ENCODE measurements around the gene HIVEP2. TPM values are rescaled to one million over a fixed set of nuclear protein-coding genes. Genes with fewer than 3 reads are reported as not detected.

The HIVEP2 gene
- polyA plus RNA-seq, 1 donor, result 10.5 TPM

DNA sequence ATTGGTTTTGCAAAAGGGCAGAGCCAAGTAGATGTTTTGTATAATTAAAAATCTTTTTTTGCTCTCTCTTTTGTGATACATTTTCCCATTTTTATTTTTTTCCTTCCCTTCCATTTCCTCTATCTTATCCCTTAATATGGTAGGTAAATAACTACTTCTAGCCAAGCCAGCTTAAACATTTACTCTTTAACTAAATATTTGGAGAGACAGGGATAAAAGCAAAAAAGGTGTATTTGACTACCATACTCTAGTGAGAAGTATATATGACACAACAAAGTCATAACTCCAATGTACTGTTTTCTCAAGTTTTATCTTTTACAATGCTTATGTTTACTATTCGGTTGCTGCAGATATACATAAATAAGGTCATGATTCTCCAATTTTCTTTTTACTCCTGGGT is 154.7 kb downstream of the HIVEP2 start:
- Histone ChIP-seq H3K4me3 (ENCODE audit: low read length) (no peak overlapping the region), H3K4me1 (ENCODE audit: control insufficient read depth, insufficient read depth, low read length) (no peaks in the 10 kb centered on the region), H3K36me3 (ENCODE audit: control insufficient read depth, insufficient read depth, low read length) (no peaks in the 10 kb centered on the region), H3K27ac (ENCODE audit: low read length) (no peak overlapping the region), H3K9me3 (ENCODE audit: control insufficient read depth, low read depth, low read length) (no peaks in the 10 kb centered on the region), H3K27me3 (ENCODE audit: control insufficient read depth, insufficient read depth, low read length) (no peaks in the 10 kb centered on the region)
- WGBS (ENCODE audit: insufficient coverage, low lambda C conversion rate), result 80% methylated on average over 1 of the region's 1 CpG
- no peak for DNase-seq

DNA sequence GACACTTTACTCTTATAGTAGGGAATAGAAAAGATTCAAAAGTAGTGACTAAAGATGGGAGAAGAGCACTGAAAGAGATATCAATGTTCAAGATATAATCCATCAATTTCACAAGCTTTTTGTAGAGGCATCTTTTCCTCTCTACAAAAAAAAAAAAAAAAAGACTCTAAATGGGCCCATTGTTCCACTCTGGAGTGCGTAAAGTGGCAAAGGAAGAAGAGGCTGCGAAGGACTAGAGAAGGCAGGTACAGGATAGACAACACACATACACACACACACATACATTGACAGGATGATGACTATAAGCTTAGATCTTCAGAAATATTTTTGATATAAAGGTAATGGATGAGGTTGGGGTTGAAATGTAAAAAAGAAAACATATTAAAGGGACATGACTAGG is 157.6 kb downstream of the HIVEP2 start:
- H3K4me1 ChIP-seq (ENCODE audit: control insufficient read depth, insufficient read depth, low read length), result no peaks in the 10 kb centered on the region
- no peak overlapping the region for H3K27ac ChIP-seq (ENCODE audit: low read length)
- H3K9me3 ChIP-seq (ENCODE audit: control insufficient read depth, low read depth, low read length), result no peaks in the 10 kb centered on the region
- no peaks in the 10 kb centered on the region for H3K27me3 ChIP-seq (ENCODE audit: control insufficient read depth, insufficient read depth, low read length)
- H3K4me3 ChIP-seq (ENCODE audit: low read length), result no peak overlapping the region
- no peak for DNase-seq
- no peaks in the 10 kb centered on the region for H3K36me3 ChIP-seq (ENCODE audit: control insufficient read depth, insufficient read depth, low read length)
- WGBS (ENCODE audit: insufficient coverage, low lambda C conversion rate), result no CpG with 5 or more reads among the region's 2 CpGs

DNA sequence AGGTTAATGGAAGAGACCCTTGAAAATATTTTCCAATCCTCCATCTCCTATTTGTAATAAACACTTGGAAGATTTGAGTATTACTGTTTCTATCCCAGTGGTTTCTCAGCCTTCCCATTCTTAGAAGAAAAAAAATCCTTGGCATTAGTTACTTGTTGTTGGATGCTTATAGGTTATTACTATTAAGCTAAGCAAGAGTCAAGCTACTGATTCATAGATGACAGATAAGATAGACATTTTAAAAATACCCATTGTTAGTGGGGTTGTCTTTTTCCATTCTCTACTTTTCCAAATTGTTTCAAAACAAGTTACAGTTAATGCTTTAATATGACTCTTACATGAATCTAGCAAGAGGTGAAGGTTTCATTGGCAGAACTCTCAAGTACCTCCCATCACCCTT is 158.5 kb downstream of the HIVEP2 start:
- Histone ChIP-seq H3K36me3 (ENCODE audit: control insufficient read depth, insufficient read depth, low read length) (no peaks in the 10 kb centered on the region), H3K9me3 (ENCODE audit: control insufficient read depth, low read depth, low read length) (no peaks in the 10 kb centered on the region), H3K27me3 (ENCODE audit: control insufficient read depth, insufficient read depth, low read length) (no peaks in the 10 kb centered on the region), H3K4me3 (ENCODE audit: low read length) (no peak overlapping the region), H3K4me1 (ENCODE audit: control insufficient read depth, insufficient read depth, low read length) (no peaks in the 10 kb centered on the region), H3K27ac (ENCODE audit: low read length) (no peak overlapping the region)
- no peak for DNase-seq

GRCh38 chr6:142784344-142784743 is 160.6 kb downstream of the HIVEP2 start:
- no peak for DNase-seq
- H3K4me3 ChIP-seq (ENCODE audit: low read length), result no peak overlapping the region
- H3K9me3 ChIP-seq (ENCODE audit: control insufficient read depth, low read depth, low read length), result no peaks in the 10 kb centered on the region
- 90% methylated on average over 3 of the region's 3 CpGs for WGBS (ENCODE audit: insufficient coverage, low lambda C conversion rate)
- no peaks in the 10 kb centered on the region for H3K27me3 ChIP-seq (ENCODE audit: control insufficient read depth, insufficient read depth, low read length)
- no peaks in the 10 kb centered on the region for H3K4me1 ChIP-seq (ENCODE audit: control insufficient read depth, insufficient read depth, low read length)
- H3K27ac ChIP-seq (ENCODE audit: low read length), result no peak overlapping the region
- no peaks in the 10 kb centered on the region for H3K36me3 ChIP-seq (ENCODE audit: control insufficient read depth, insufficient read depth, low read length)

DNA sequence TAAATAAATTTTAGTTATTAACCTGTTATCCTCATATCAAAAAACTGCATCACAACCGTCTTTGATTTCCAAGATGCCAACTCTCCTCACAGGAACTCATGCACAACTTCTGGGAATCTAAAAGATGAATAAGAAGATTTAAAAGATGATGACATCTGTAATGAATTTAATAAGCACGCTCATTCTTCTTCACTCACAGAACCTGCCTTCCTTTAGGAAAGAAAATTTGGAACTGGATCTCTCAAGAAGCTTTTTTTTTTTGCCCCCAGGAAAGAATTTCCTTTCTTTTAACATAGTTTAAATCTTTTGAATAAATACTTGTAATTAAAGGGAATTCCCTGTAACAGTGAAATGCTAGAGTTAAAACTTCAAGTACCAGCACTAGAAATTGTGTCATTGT is 161.5 kb downstream of the HIVEP2 start:
- Histone ChIP-seq H3K9me3 (ENCODE audit: control insufficient read depth, low read depth, low read length) (no peaks in the 10 kb centered on the region), H3K36me3 (ENCODE audit: control insufficient read depth, insufficient read depth, low read length) (no peaks in the 10 kb centered on the region), H3K27ac (ENCODE audit: low read length) (no peak overlapping the region), H3K4me3 (ENCODE audit: low read length) (no peak overlapping the region), H3K4me1 (ENCODE audit: control insufficient read depth, insufficient read depth, low read length) (no peaks in the 10 kb centered on the region), H3K27me3 (ENCODE audit: control insufficient read depth, insufficient read depth, low read length) (no peaks in the 10 kb centered on the region)
- WGBS (ENCODE audit: insufficient coverage, low lambda C conversion rate), result 100% methylated on average over 1 of the region's 2 CpGs
- DNase-seq, result no peak

DNA sequence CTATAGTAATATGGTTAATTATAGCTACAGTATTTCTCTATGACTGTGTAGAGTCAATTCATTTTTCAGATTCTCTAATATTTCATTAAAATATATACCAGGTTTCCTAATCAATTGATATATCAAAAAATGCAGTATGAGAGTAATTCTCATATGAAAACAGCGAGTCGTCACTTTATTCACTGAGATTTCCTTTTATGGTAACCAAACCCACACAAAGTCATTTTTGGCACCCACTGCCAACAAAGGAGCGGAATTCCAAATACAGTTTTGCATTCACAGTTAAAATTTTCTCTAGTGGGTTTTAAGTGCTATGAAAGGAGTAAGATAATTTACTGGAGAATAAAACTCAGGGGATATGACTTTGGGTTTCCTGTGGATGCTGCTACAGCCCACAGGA is 163.8 kb downstream of the HIVEP2 start:
- H3K9me3 ChIP-seq (ENCODE audit: control insufficient read depth, low read depth, low read length), result no peaks in the 10 kb centered on the region
- no peaks in the 10 kb centered on the region for H3K36me3 ChIP-seq (ENCODE audit: control insufficient read depth, insufficient read depth, low read length)
- no peak overlapping the region for H3K4me3 ChIP-seq (ENCODE audit: low read length)
- H3K27me3 ChIP-seq (ENCODE audit: control insufficient read depth, insufficient read depth, low read length), result no peaks in the 10 kb centered on the region
- H3K27ac ChIP-seq (ENCODE audit: low read length), result no peak overlapping the region
- no peaks in the 10 kb centered on the region for H3K4me1 ChIP-seq (ENCODE audit: control insufficient read depth, insufficient read depth, low read length)
- WGBS (ENCODE audit: insufficient coverage, low lambda C conversion rate), result 100% methylated on average over 1 of the region's 3 CpGs
- DNase-seq, result no peak

DNA sequence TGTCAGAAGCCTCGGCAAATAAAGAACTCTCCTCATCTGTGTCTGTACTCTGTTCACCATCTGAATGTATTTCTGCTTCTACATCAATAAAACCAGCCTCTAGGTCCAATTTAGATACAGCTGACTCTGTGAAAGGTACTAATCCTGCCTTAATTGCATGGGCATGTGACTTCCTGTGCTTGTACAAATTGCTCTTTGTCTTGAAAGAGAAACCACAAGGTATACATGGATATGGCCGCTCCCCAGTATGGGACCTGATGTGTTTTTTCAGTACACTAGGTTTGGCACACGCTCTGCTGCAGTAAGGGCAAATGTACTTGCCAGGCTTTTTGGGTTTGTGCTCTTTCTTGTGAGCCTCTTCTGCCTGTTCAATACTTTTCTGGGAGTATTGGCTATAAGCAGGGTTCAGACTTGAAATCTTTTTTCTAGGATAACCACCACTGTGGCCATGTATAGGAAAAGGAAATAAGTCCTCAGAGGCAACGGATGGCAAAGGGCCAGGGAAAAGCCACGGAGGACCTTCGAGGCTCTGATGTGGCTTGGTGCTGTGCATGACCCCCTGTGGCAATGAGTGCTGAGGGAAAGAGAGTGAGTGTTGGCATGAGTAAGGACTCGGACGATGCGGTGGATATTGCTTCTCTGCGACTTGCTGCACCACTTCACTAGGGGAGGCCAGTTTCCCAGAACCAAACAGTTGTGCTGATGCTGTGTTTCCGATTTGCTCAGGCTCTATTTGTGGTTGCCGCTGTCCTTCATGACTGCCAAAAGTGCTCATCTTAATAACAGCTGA is 170.9 kb downstream of the HIVEP2 start:
- H3K27ac ChIP-seq (ENCODE audit: low read length), result peak overlapping the region; percentile 47
- peak; percentile 78 to 90 for DNase-seq
- no peaks in the 10 kb centered on the region for H3K27me3 ChIP-seq (ENCODE audit: control insufficient read depth, insufficient read depth, low read length)
- no peak overlapping the region for H3K4me3 ChIP-seq (ENCODE audit: low read length)
- peaks cover 9% of the 10 kb centered on the region for H3K4me1 ChIP-seq (ENCODE audit: control insufficient read depth, insufficient read depth, low read length)
- H3K36me3 ChIP-seq (ENCODE audit: control insufficient read depth, insufficient read depth, low read length), result peaks cover 31% of the 10 kb centered on the region
- no CpG with 5 or more reads among the region's 12 CpGs for WGBS (ENCODE audit: insufficient coverage, low lambda C conversion rate)
- no peaks in the 10 kb centered on the region for H3K9me3 ChIP-seq (ENCODE audit: control insufficient read depth, low read depth, low read length)

- WGBS (ENCODE audit: insufficient coverage, low lambda C conversion rate), result no CpG with 5 or more reads among the region's 9 CpGs
- Histone ChIP-seq H3K4me3 (ENCODE audit: low read length) (no peak overlapping the region), H3K4me1 (ENCODE audit: control insufficient read depth, insufficient read depth, low read length) (peaks cover 9% of the 10 kb centered on the region), H3K36me3 (ENCODE audit: control insufficient read depth, insufficient read depth, low read length) (peaks cover 32% of the 10 kb centered on the region), H3K27ac (ENCODE audit: low read length) (peak overlapping the region; percentile 47), H3K9me3 (ENCODE audit: control insufficient read depth, low read depth, low read length) (no peaks in the 10 kb centered on the region), H3K27me3 (ENCODE audit: control insufficient read depth, insufficient read depth, low read length) (no peaks in the 10 kb centered on the region)
- no peak for DNase-seq
Observed at GRCh38 chr6:142773324-142773723, 171.7 kb downstream of the HIVEP2 start.

- H3K27me3 ChIP-seq (ENCODE audit: control insufficient read depth, insufficient read depth, low read length), result no peaks in the 10 kb centered on the region
- DNase-seq, result no peak
- WGBS (ENCODE audit: insufficient coverage, low lambda C conversion rate), result no CpG with 5 or more reads among the region's 12 CpGs
- no peaks in the 10 kb centered on the region for H3K9me3 ChIP-seq (ENCODE audit: control insufficient read depth, low read depth, low read length)
- peaks cover 35% of the 10 kb centered on the region for H3K36me3 ChIP-seq (ENCODE audit: control insufficient read depth, insufficient read depth, low read length)
- no peak overlapping the region for H3K27ac ChIP-seq (ENCODE audit: low read length)
- peaks cover 9% of the 10 kb centered on the region for H3K4me1 ChIP-seq (ENCODE audit: control insufficient read depth, insufficient read depth, low read length)
- H3K4me3 ChIP-seq (ENCODE audit: low read length), result no peak overlapping the region
Observed at GRCh38 chr6:142771162-142771561, 173.8 kb downstream of the HIVEP2 start.

DNA sequence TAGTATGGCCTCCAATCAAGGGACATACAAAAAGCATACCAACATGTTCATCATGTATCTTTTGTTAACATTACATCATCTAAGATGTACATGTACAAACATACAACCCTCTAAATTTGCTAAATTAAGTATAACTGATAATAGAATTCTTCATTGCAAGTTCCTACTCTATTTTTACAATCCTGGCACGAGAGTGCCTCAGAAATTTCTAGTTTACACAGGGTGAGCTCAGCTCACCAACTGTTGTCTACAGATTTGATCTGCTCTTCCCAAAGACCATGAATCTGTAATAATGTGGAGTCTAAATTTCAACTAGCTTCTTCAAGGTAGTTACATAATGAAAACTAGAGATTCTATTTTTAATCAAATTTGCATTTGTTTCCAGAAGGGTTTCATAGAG is 179.7 kb downstream of the HIVEP2 start:
- DNase-seq, result no peak
- no peaks in the 10 kb centered on the region for H3K9me3 ChIP-seq (ENCODE audit: control insufficient read depth, low read depth, low read length)
- no peak overlapping the region for H3K4me3 ChIP-seq (ENCODE audit: low read length)
- no peak overlapping the region for H3K27ac ChIP-seq (ENCODE audit: low read length)
- no peaks in the 10 kb centered on the region for H3K27me3 ChIP-seq (ENCODE audit: control insufficient read depth, insufficient read depth, low read length)
- H3K36me3 ChIP-seq (ENCODE audit: control insufficient read depth, insufficient read depth, low read length), result peaks cover 22% of the 10 kb centered on the region
- no CpG with 5 or more reads among the region's 1 CpG for WGBS (ENCODE audit: insufficient coverage, low lambda C conversion rate)
- H3K4me1 ChIP-seq (ENCODE audit: control insufficient read depth, insufficient read depth, low read length), result no peaks in the 10 kb centered on the region

GRCh38 chr6:142764311-142764710 is 180.7 kb downstream of the HIVEP2 start:
- Histone ChIP-seq H3K36me3 (ENCODE audit: control insufficient read depth, insufficient read depth, low read length) (peaks cover 23% of the 10 kb centered on the region), H3K4me1 (ENCODE audit: control insufficient read depth, insufficient read depth, low read length) (no peaks in the 10 kb centered on the region), H3K27me3 (ENCODE audit: control insufficient read depth, insufficient read depth, low read length) (no peaks in the 10 kb centered on the region), H3K27ac (ENCODE audit: low read length) (no peak overlapping the region), H3K9me3 (ENCODE audit: control insufficient read depth, low read depth, low read length) (no peaks in the 10 kb centered on the region), H3K4me3 (ENCODE audit: low read length) (no peak overlapping the region)
- no peak for DNase-seq
- WGBS (ENCODE audit: insufficient coverage, low lambda C conversion rate), result 80% methylated on average over 1 of the region's 1 CpG

Measured in large intestine (tissue), 3 donors.